Hepatocyte (in vitro differentiated cells): Measurements from ENCODE around the gene MEI4.

ENCODE experiments used
- CTCF ChIP-seq: fragments of 200-600 bp; sonication (generic); IDR thresholded peaks from 2 replicates; pipeline ENCODE4 v1.5.1; 2016; ENCODE audit warnings: antibody characterized with exemption, mild to moderate bottlenecking; ENCODE audit not compliant: poor library complexity
- EZH2 ChIP-seq: fragments of 200-600 bp; sonication (generic); IDR thresholded peaks from 2 replicates; pipeline ENCODE4 v1.6.1; 2016; ENCODE audit warnings: antibody characterized with exemption, mild to moderate bottlenecking, borderline replicate concordance
- EZH2phosphoT487 ChIP-seq: fragments of 200-600 bp; sonication (generic); IDR thresholded peaks from one replicate; pipeline ENCODE4 v1.6.1; 2018; ENCODE audit warnings: antibody characterized with exemption, mild to moderate bottlenecking, low read depth, moderate library complexity; ENCODE audit not compliant: unreplicated experiment, severe bottlenecking

- TF ChIP-seq CTCF, result no peak
- no peak for TF ChIP-seq EZH2phosphoT487
- no peak for TF ChIP-seq EZH2
Observed at GRCh38 chr6:77686931-77687330, 34.1 kb downstream of the MEI4 start.
